ENCODE measurements around the gene FZD4. TPM values are rescaled to one million over a fixed set of nuclear protein-coding genes. Genes with fewer than 3 reads are reported as not detected.

FZD4 gene
- total and polyA plus RNA-seq, 2 donors (not counting 3 experiments of a cell fraction or from before 2014, with no cell fraction given) = 56.6 to 112 TPM

GRCh38 chr11:86951706-86952105 lies 3.5 kb downstream of the FZD4 start:
- intact Hi-C loops (cut with micrococcal nuclease) = loop anchor here (2.0 kb wide), 1 partner anchor 417 kb away; no protein-coding TSS in a partner anchor
- FAIRE-seq = peak; percentile 91

More at GRCh38 chr11:86951706-86952105, 3.5 kb downstream of the FZD4 start:
- Histone ChIP-seq H2AFZ (ENCODE audit: low read depth, low read length) (no peak overlapping the region), H3K27ac (ENCODE audit: insufficient read depth, low read depth, low read length) (peak overlapping the region; percentile 45), H3K9me3 (replicated peaks; ENCODE audit: control insufficient read depth, insufficient read depth, low read length) (no peaks in the 10 kb centered on the region), H3K27me3 (ENCODE audit: control insufficient read depth in 2 of 2, insufficient read depth in 2 of 2, low read length in 2 of 2) (no peaks in the 10 kb centered on the region), H3K9ac (replicated peaks; ENCODE audit: extremely low read depth, insufficient read depth, low read length) (peak overlapping the region; percentile 89), H3K4me1 (ENCODE audit: control insufficient read depth, extremely low read depth, insufficient read depth, low read length) (peaks cover 64% of the 10 kb centered on the region), H3K4me3 (replicated peaks in 1 of 3; ENCODE audit: insufficient read depth in 1 of 3, low read depth in 1 of 3, low read length in 3 of 3) (peak overlapping the region in 2 of 3 experiments; percentile 10 to 98), H3K79me2 (ENCODE audit: control insufficient read depth, insufficient read depth, low read length) (peaks cover 84% of the 10 kb centered on the region), H3K36me3 (ENCODE audit: control insufficient read depth in 2 of 2, extremely low read depth in 1 of 2, insufficient read depth in 2 of 2, low read length in 2 of 2) (peaks cover 8 to 14% of the 10 kb centered on the region in 2 experiments), H3K9me1 (replicated peaks; ENCODE audit: control insufficient read depth, extremely low read depth, insufficient read depth, low read length) (no peaks in the 10 kb centered on the region), H3K4me2 (ENCODE audit: insufficient read depth, low read length) (peak overlapping the region; percentile 95), H4K20me1 (replicated peaks; ENCODE audit: control insufficient read depth, extremely low read depth, insufficient read depth, low read length) (no peaks in the 10 kb centered on the region)
- ChIA-PET POLR2A (interaction anchor here (0.7 kb wide), 1 partner anchor 11 kb away, joined by 4 read pairs; no protein-coding TSS in a partner anchor), CTCF (interaction anchor here (9.2 kb wide), 1 partner anchor 11 kb away, joined by 122 read pairs; no protein-coding TSS in a partner anchor)
- peak; percentile 58 for DNase-seq (ENCODE audit: low read depth, low spot score)
- dilution Hi-C loops (cut with MboI; ENCODE audit: extremely low pct_ligation_motif_present, low sequenced_read_pairs) = no loop called here
- no TSS peak for BruUV-seq (replicated peaks)
- TF ChIP-seq MYC (IDR thresholded peaks at IDR 0.05; ENCODE audit: low read depth, low read length) = no peak
- no peak for TF ChIP-seq MAX (IDR thresholded peaks at IDR 0.05; ENCODE audit: insufficient read depth, insufficient read length)
- no peak for TF ChIP-seq CTCF (IDR thresholded peaks at IDR 0.05; ENCODE audit: extremely low read depth in 1 of 2, insufficient read depth in 1 of 2, low read depth in 1 of 2, low read length in 2 of 2)
- TF ChIP-seq JUN (IDR thresholded peaks at IDR 0.05; ENCODE audit: borderline replicate concordance, insufficient read depth, insufficient read length, low read depth) = no peak
- no peak for TF ChIP-seq FOS (IDR thresholded peaks at IDR 0.05; ENCODE audit: borderline replicate concordance, insufficient read depth, low read length)
